ENCODE data around the gene MAP4K1.
A peak's percentile ranks its signal among the peaks of the same experiment; 100 is the strongest.

Gene MAP4K1

GRCh38 chr19:38543807-38544568 is 73.8 kb downstream of the MAP4K1 start:
- peak; percentile 32 for DNase-seq (ENCODE audit: low read depth)

- no peak for DNase-seq (ENCODE audit: low read depth)
Measured at GRCh38 chr19:38543286-38543806, 74.4 kb downstream of the MAP4K1 start.

GRCh38 chr19:38542040-38542439 is 75.7 kb downstream of the MAP4K1 start:
- no peak for DNase-seq (ENCODE audit: low read depth)

- DNase-seq (ENCODE audit: low read depth) = no peak
Measured at GRCh38 chr19:38539751-38540150, 78.0 kb downstream of the MAP4K1 start.

- DNase-seq (ENCODE audit: low read depth) = no peak
Measured at GRCh38 chr19:38538793-38539528, 78.8 kb downstream of the MAP4K1 start.

GRCh38 chr19:38538386-38538785 is 79.4 kb downstream of the MAP4K1 start:
- no peak for DNase-seq (ENCODE audit: low read depth)
